SK-N-SH treated with all-trans-retinoic acid at 6 μM for 48 hours (cell line): ENCODE data around the gene MYH6.

Source experiments
- ATAC-seq: fragments of 200-7000 bp; cut with Tn5 transposase; 3 replicates; pipeline ENCODE4 v1.9.1; 2020; ENCODE audit warnings: mild to moderate bottlenecking, moderate library complexity
- ARNTL ChIP-seq: fragments of 450-650 bp; formaldehyde crosslinking; IDR thresholded peaks from 2 replicates; pipeline ENCODE4 v1.5.0; 2020; ENCODE audit warnings: low read depth, mild to moderate bottlenecking, moderate library complexity, borderline replicate concordance
- BACH2 ChIP-seq: fragments of 250-450 bp; sonication (Bioruptor Pico); IDR thresholded peaks from 2 replicates; pipeline ENCODE4 v1.9.0; 2021; ENCODE audit warnings: mild to moderate bottlenecking, borderline replicate concordance
- CREB5 ChIP-seq: fragments of 250-450 bp; sonication (Bioruptor Pico); IDR thresholded peaks from 2 replicates; pipeline ENCODE4 v1.5.1; 2020; ENCODE audit warnings: low read depth, mild to moderate bottlenecking, moderate library complexity
- CSDC2 ChIP-seq: fragments of 250-450 bp; sonication (Bioruptor Pico); IDR thresholded peaks from 2 replicates; pipeline ENCODE4 v1.5.0; 2020; ENCODE audit warnings: mild to moderate bottlenecking, moderate library complexity
- CSRNP3 ChIP-seq: fragments of 250-450 bp; sonication (Bioruptor Pico); IDR thresholded peaks from 2 replicates; pipeline ENCODE4 v1.5.1; 2021; ENCODE audit warnings: mild to moderate bottlenecking, moderate library complexity
- ESRRG ChIP-seq: fragments of 250-450 bp; sonication (Bioruptor Pico); IDR thresholded peaks from 2 replicates; pipeline ENCODE4 v1.6.1; 2021; ENCODE audit warnings: mild to moderate bottlenecking
- GLIS3 ChIP-seq: fragments of 250-450 bp; sonication (Bioruptor Pico); IDR thresholded peaks from 2 replicates; pipeline ENCODE4 v1.5.0; 2020; ENCODE audit warnings: mild to moderate bottlenecking, moderate library complexity
- ISL1 ChIP-seq: fragments of 250-450 bp; sonication (Bioruptor Pico); IDR thresholded peaks from 2 replicates; pipeline ENCODE4 v2.1.2; 2022; ENCODE audit warnings: mild to moderate bottlenecking, moderate library complexity
- PATZ1 ChIP-seq: fragments of 250-450 bp; sonication (Bioruptor Pico); IDR thresholded peaks from 2 replicates; pipeline ENCODE4 v1.8.0; 2020; ENCODE audit warnings: mild to moderate bottlenecking, moderate library complexity, borderline replicate concordance
- POU6F1 ChIP-seq: fragments of 250-450 bp; sonication (Bioruptor Pico); IDR thresholded peaks from 2 replicates; pipeline ENCODE4 v1.8.0; 2021; ENCODE audit warnings: low read depth, mild to moderate bottlenecking, moderate library complexity, borderline replicate concordance
- PPARA ChIP-seq: fragments of 250-450 bp; sonication (Bioruptor Pico); IDR thresholded peaks from 2 replicates; pipeline ENCODE4 v1.5.0; 2020; ENCODE audit warnings: mild to moderate bottlenecking, borderline replicate concordance
- RARB ChIP-seq: fragments of 250-450 bp; sonication (Bioruptor Pico); IDR thresholded peaks from 2 replicates; pipeline ENCODE4 v1.8.0; 2021; ENCODE audit warnings: mild to moderate bottlenecking, moderate library complexity
- TCF4 ChIP-seq: fragments of 250-450 bp; sonication (Bioruptor Pico); IDR thresholded peaks from 2 replicates; pipeline ENCODE4 v1.8.0; 2021; ENCODE audit warnings: mild to moderate bottlenecking, moderate library complexity, borderline replicate concordance
- TOX ChIP-seq: fragments of 250-450 bp; sonication (Bioruptor Pico); IDR thresholded peaks from 2 replicates; pipeline ENCODE4 v1.8.0; 2021; ENCODE audit warnings: mild to moderate bottlenecking, moderate library complexity, borderline replicate concordance
- TSHZ2 ChIP-seq: fragments of 250-450 bp; sonication (Bioruptor Pico); IDR thresholded peaks from 2 replicates; pipeline ENCODE4 v1.5.0; 2020; ENCODE audit warnings: mild to moderate bottlenecking, moderate library complexity
- ZC3H10 ChIP-seq: fragments of 250-450 bp; sonication (Bioruptor Pico); IDR thresholded peaks from 2 replicates; pipeline ENCODE4 v1.5.1; 2021; ENCODE audit warnings: mild to moderate bottlenecking, moderate library complexity
- ZFP30 ChIP-seq: fragments of 450-650 bp; formaldehyde crosslinking; IDR thresholded peaks from 2 replicates; pipeline ENCODE4 v1.5.0; 2022; ENCODE audit warnings: mild to moderate bottlenecking, moderate library complexity
- ZNF70 ChIP-seq: fragments of 450-650 bp; formaldehyde crosslinking; IDR thresholded peaks from 2 replicates; pipeline ENCODE4 v1.5.0; 2020; ENCODE audit warnings: mild to moderate bottlenecking, moderate library complexity
- ZNF8 ChIP-seq: fragments of 450-650 bp; formaldehyde crosslinking; IDR thresholded peaks from 2 replicates; pipeline ENCODE4 v1.5.0; 2020; ENCODE audit warnings: mild to moderate bottlenecking, moderate library complexity

MYH6 gene

GRCh38 chr14:23355871-23356435, 52.1 kb downstream of the MYH6 start:
- TF ChIP-seq ZC3H10 (CRISPR knock-in tag) (no peak), BACH2 (no peak), TOX (no peak)
- no peak for ATAC-seq

- TF ChIP-seq TOX, result no peak
- no peak for TF ChIP-seq TCF4 (CRISPR knock-in tag)
- no peak for TF ChIP-seq ESRRG
- no peak for TF ChIP-seq ZC3H10 (CRISPR knock-in tag)
- TF ChIP-seq CREB5, result no peak
- no peak for TF ChIP-seq ZNF8
- no peak for TF ChIP-seq POU6F1 (CRISPR knock-in tag)
- TF ChIP-seq, all 23 proteins: peak for 0
- no peak for ATAC-seq
These were observed 53.1 kb downstream of the MYH6 start for GRCh38 chr14:23354990-23355389.

GRCh38 chr14:23353433-23353780, 54.7 kb downstream of the MYH6 start:
- TF ChIP-seq ZFP30 (CRISPR knock-in tag), result no peak
- TF ChIP-seq POU6F1 (CRISPR knock-in tag), result no peak
- no peak for TF ChIP-seq ZNF8
- TF ChIP-seq CSDC2 (CRISPR knock-in tag), result no peak
- no peak for TF ChIP-seq TCF4 (CRISPR knock-in tag)
- no peak for TF ChIP-seq ARNTL
- TF ChIP-seq ESRRG, result no peak
- no peak for TF ChIP-seq ISL1 (CRISPR knock-in tag)
- no peak for TF ChIP-seq ZC3H10 (CRISPR knock-in tag)
- TF ChIP-seq PPARA (CRISPR knock-in tag), result no peak
- no peak for TF ChIP-seq CSRNP3 (CRISPR knock-in tag)
- no peak for TF ChIP-seq TOX
- no peak for TF ChIP-seq GLIS3
- TF ChIP-seq ZNF70 (CRISPR knock-in tag), result no peak
- no peak for TF ChIP-seq TSHZ2 (CRISPR knock-in tag)
- no peak for TF ChIP-seq BACH2
- TF ChIP-seq PATZ1 (CRISPR knock-in tag), result no peak
- no peak for TF ChIP-seq RARB (CRISPR knock-in tag)
- no peak for TF ChIP-seq CREB5
- no peak for ATAC-seq
